Measurements from ENCODE around the gene NTRK2. TPM values are rescaled to one million over a fixed set of nuclear protein-coding genes. Genes with fewer than 3 reads are reported as not detected.

NTRK2 gene
- total and polyA plus RNA-seq, 10 of the 15 experiments (the other 5 are each of a cell fraction or from before 2014, with no cell fraction given), result 0.42 to 4.6 (median 0.65) TPM

GRCh38 chr9:84723426-84723825 is 53.9 kb downstream of the NTRK2 start:
- POLR2A ChIA-PET, result no interaction called here
- Histone ChIP-seq H3K36me3 (ENCODE audit: control insufficient read depth in 2 of 2, insufficient read depth in 2 of 2, low read length in 1 of 2) (no peaks in the 10 kb centered on the region), H4K20me1 (ENCODE audit: control insufficient read depth, insufficient read depth) (no peaks in the 10 kb centered on the region), H3K79me2 (ENCODE audit: control insufficient read depth, insufficient read depth, low read length) (no peaks in the 10 kb centered on the region), H2AFZ (ENCODE audit: control insufficient read depth, low read depth, low read length) (no peak overlapping the region), H3K9me3 (replicated peaks; ENCODE audit: control insufficient read depth, insufficient read depth, low read length) (no peaks in the 10 kb centered on the region; the same call in 2 of the 3 replicates), H3K9ac (ENCODE audit: control insufficient read depth, insufficient read depth, low read length) (no peak overlapping the region), H3K4me3 (no peak overlapping the region), H3K27ac (ENCODE audit: control insufficient read depth, insufficient read depth) (no peak overlapping the region), H3K4me2 (ENCODE audit: control insufficient read depth, insufficient read depth) (no peak overlapping the region), H3K4me1 (ENCODE audit: control insufficient read depth, insufficient read depth, low read length) (no peaks in the 10 kb centered on the region), H3K27me3 (replicated peaks in 1 of 2; ENCODE audit: control insufficient read depth in 2 of 2, insufficient read depth in 2 of 2, low read length in 1 of 2) (no peaks in the 10 kb centered on the region)
- intact Hi-C loops (cut with micrococcal nuclease; ENCODE audit: unreplicated experiment) (no loop called here), in situ Hi-C loops (cut with MboI) (no loop called here)
- no peak for ATAC-seq
- SMC1A ChIA-PET (ENCODE audit: uncharacterized antibody, unreplicated experiment), result interaction anchor here (1.1 kb wide), 1 partner anchor 27 kb away, joined by 3 read pairs; no protein-coding TSS in a partner anchor
- no peak for TF ChIP-seq PRDM15 (CRISPR knock-in tag; IDR thresholded peaks at IDR 0.05)
- no peak for TF ChIP-seq ZBTB4 (CRISPR knock-in tag; IDR thresholded peaks at IDR 0.05)
- TF ChIP-seq BRCA1 (IDR thresholded peaks at IDR 0.05; ENCODE audit: low read depth, low read length), result no peak
- no peak for TF ChIP-seq SUPT20H (IDR thresholded peaks at IDR 0.05; ENCODE audit: borderline replicate concordance, control insufficient read depth, low read depth, low read length)
- no peak for TF ChIP-seq SPI1 (IDR thresholded peaks at IDR 0.05; ENCODE audit: borderline replicate concordance, insufficient read depth, low read depth, low read length)
- no peak for TF ChIP-seq TCF12 (IDR thresholded peaks at IDR 0.05; ENCODE audit: low read depth, low read length)
- 17% methylated on average over 3 of the region's 3 CpGs for WGBS (ENCODE audit: insufficient coverage, insufficient replicate concordance, low lambda C conversion rate, missing lambda C conversion rate)
- FAIRE-seq, result no peak
- no TSS peak for BruUV-seq (replicated peaks)
- RAD21 ChIA-PET (ENCODE audit: unreplicated experiment), result interaction anchor here (1.7 kb wide), 1 partner anchor 26 kb away, joined by 5 read pairs; no protein-coding TSS in a partner anchor
- CTCF ChIA-PET, result no interaction called here
- DNase-seq (ENCODE audit: low read depth, low spot score), result no peak
